Stimulated activated CD8-positive, alpha-beta memory T cell treated with anti-CD3 and anti-CD28 coated beads, Interleukin-2, amount 100 ng/mL, for 48 hours (primary cell): Measurements from ENCODE around the gene NELL1.

Experiments
- DNase-seq, 2 donors: peaks; one replicate each; pipeline ENCODE4 v3.0.0-alpha.2; 2020; ENCODE audit warnings: low read depth in 2 of 2

NELL1 gene

DNA sequence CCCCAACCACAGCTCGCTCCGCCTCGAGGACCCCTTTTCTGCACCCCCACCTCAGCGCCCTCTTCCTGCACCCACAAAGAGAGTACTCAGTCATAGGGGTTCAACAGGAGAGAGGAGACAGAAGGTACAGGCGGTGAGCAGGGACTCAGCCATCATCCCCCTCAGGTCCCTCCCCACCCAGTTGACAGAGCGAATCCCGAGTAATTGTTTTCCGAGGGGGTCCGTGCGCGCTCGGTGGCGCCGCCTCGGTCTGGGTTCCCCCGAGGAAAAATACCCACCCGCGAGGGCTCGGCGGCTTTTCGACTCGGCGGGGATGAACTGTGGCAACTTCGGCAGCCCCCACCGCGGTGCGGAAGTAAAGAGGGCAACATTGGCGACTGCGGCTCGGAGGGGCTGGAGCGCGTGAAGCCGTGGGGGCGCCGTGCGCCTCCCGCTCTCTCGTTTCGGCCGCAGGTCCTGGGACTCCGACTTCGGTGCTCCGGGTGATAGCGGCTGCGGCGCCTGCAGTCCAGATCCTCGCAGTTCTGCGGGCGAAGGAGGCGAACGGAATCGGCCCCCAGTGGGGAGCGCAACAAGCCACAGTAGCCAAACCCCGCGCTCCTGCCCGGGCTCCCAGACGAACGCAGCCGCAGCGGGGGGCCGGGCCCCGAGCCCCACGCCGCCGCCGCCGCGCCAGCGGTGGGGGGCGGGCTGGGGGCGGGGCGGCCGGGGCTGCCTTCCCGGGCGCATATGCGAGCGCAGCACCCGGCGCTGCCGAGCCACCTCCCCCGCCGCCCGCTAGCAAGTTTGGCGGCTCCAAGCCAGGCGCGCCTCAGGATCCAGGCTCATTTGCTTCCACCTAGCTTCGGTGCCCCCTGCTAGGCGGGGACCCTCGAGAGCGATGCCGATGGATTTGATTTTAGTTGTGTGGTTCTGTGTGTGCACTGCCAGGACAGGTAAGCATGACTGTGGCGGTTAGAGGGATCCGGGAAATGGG is at the start of gene NELL1:
Gene NELL1 (plus strand): TSS at position 743 of the 976 bp plus-strand sequence.
- DNase-seq, result no peak

DNA sequence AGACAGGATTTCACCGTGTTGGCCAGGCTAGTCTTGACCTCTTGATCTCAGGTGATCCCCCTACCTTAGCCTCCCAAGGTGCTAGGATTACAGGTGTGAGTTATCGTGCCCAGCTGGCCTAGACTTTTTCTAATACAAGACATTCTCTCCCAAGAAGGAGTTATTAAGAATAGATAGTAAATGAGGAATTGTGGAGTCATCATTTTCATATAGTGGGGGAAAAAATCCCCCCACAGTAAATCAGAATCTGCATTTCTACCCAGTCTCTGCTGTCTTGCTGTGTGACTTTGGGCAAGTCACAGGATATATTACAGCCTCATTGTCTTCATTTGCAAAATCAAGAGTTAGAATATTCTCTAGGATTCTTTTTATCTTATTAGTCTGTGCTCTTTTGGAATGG is 48.4 kb upstream of the NELL1 start:
- DNase-seq, result no peak

- no peak for DNase-seq
Measured at GRCh38 chr11:20621679-20622078, 47.7 kb upstream of the NELL1 start.

- no peak for DNase-seq
Measured at GRCh38 chr11:20623252-20623651, 46.1 kb upstream of the NELL1 start.

DNA sequence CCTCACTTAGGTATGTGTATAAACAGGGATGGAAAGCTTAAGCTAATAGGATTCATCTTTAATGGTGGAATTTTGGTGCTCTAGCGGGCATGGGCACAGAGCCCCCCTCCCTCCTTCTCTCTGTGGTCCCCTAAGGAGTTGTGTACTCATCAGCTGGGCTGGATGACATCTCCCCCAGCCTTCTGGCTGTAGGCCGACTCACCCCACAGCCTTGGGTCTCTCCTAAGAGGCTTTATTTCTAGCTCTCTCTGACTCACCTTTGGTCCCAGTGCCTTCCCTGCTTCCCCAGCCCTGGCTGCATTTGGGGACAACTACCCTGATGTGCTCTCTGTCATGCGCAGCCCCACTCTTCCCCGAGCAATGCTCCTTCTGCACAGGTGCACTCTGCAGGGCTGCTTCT is 43.1 kb upstream of the NELL1 start:
- no peak for DNase-seq

DNA sequence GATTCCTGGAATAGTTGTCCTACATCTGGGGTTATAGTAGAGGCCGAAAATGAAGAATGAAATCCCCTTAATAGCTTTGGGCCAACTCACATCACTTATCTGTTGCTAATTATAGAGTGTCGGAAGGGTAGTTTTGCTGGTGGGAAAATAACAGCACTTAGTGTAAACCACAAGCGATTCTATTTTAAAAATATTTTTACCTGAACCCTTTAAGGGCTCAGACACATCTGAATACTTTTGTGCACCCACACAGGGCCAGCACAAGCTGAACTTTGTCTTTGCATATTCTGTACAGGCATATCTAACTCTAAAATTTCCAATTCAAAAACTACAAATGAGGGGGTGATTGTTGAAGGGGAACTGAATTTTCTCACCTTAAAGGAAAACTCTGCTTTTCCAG is 42.4 kb upstream of the NELL1 start:
- no peak for DNase-seq

DNA sequence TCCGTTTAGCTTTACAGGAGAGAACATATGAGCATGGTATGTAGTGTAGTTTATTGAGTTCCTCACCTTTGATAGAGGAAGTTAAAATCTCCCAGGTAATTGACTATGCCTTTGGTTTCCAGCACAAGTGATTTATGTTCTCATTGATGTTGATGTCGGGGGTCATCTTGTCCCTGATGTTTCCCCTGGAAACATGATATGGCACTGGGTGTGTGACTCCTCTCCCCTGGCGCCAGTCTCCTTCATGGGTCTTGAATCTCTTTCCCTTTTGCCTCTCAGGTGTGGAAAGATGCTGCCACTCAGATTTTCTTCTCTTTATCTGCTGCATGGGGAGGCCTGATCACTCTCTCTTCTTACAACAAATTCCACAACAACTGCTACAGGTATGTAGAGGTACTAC is 41.7 kb upstream of the NELL1 start:
- DNase-seq, result no peak

GRCh38 chr11:20631519-20632168 is 37.7 kb upstream of the NELL1 start:
- DNase-seq, result no peak

GRCh38 chr11:20632169-20632532 is 37.2 kb upstream of the NELL1 start:
- DNase-seq, result no peak

- DNase-seq, result no peak
Measured at GRCh38 chr11:20634044-20634443, 35.3 kb upstream of the NELL1 start.

GRCh38 chr11:20634781-20635180 is 34.6 kb upstream of the NELL1 start:
- no peak for DNase-seq

- no peak for DNase-seq
Measured at GRCh38 chr11:20638074-20638473, 31.3 kb upstream of the NELL1 start.

GRCh38 chr11:20639688-20640087 is 29.7 kb upstream of the NELL1 start:
- DNase-seq, result no peak

DNA sequence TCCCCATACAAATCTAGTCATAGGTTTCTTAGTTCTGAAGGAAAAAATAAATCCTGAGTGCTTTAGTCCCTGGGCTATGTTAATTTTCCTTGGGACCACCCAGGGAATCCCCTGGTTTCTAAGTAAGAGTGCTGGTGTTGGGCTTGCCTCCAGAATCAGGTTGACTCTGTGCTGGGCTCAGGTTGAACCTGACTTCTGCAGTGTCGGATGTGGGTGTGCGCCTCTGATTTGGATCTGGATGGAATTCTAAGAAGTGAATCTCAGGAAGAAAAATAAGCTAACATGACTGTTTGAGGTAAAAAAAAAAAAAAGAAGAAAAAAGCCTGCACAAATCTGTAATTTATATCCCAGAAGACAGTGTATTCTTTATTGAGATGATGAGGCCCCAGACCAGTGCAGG is 29.0 kb upstream of the NELL1 start:
- no peak for DNase-seq

- DNase-seq, result no peak
Measured at GRCh38 chr11:20644360-20644759, 25.0 kb upstream of the NELL1 start.

DNA sequence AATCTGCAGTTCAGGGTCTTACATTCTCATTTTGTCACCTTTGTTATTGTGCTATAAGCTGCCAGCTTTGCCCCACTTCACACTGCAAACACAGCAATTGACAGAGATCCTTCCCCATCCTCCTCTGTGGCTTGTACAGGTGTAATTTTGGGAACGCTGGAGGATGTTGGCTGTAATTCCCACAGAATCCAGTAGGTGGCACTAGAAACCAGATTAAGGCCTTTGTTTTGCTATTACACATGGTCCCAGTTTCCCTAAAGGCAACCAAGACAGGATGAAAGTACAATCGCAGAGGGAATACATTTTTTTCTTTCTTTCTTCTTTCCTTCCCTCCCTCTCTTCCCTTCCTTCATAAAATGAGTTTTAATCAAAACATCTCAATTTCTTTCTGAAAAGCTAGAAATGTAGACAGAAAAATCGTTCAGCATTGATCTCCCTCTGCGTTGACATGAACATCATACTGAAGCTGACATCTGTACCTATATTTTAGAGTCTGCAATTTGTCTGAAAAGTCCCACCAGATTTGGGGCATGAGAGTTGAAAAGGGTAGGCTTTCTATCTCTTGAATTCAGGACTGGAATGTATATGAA is 21.3 kb upstream of the NELL1 start:
- DNase-seq, result no peak

DNA sequence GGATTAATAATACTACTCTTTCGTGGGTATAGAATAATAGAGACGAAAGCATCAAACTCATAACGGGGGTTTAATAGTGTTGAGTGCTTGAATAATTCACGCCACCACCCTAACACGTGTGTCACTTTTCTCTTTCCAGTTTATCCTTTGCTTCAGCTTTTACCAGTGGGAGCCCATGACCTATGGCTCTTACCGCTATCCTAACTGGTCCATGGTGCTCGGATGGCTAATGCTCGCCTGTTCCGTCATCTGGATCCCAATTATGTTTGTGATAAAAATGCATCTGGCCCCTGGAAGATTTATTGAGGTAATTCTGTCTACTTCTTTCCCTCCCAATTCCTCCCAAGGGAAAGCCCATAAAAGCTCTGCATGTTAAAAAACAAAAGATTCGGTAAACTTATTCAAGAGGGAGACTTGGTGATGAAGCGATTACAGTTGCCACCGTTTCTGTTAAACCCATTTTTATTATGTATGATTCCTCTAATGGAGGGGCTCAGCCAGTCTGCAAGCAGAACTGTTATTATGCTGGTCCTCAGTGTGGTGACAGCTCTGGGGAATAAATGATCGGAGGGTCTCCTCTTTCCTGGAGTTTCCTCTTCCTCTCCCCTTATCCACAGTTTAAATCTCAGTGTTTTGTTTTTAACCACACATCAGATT is 17.1 kb upstream of the NELL1 start:
- DNase-seq, result no peak

DNA sequence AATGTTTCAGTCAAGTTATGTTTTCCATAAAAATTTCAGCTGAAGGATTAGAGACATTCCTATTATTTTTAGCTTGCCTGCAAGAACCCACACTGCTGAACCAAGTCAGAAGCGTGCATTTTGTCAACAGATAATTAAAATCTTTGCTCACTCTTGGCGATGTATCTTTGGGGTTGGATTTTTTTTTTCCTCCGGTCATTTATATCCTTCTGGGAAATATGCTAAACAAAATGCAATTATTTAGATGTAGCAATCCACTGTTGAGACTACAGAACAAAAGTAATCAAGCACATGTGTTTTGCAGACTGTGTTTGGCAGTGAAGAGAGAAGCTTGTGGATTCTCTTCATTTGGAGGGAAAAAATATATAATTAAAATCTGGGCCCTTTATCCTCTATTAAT is 15.3 kb upstream of the NELL1 start:
- DNase-seq, result no peak

DNA sequence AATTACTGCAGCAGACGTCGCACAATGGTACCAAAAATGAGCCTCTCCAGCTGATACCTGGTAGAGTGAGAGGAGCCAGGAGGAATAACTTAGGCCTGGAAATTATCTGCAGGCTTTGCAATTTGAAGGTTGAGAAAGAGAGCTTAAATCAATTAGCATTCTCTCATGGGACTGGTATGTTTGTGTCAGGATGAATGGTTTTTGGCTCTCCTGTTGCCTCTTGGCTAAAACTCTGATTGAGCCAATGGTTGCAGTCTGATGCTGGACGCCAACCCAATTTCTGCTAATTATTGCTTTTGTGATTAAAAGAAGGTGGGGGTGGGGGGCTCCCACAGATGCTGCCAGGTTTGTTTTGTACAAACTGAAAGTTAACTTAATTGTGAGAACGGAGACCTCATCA is 12.5 kb upstream of the NELL1 start:
- DNase-seq, result no peak

DNA sequence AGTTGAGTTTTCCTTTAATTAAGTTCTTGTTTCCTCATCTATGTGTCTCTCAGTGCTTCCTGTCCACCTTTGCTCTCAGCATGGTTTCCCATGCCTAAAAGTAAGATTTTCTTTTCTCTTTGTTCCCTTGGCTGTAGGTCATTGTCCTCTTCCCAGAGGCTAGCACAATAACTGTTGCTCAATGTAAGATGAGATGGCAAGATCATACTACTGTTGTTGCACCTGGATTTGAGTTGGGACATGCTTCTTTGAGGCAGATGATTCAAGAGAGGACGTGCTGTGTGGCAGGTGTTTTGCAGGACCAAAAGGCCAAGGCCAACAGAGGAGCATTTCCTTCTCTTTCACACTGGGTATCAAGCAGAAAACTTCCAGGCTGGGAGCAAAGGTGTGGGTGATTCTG is 11.3 kb upstream of the NELL1 start:
- DNase-seq, result no peak

DNA sequence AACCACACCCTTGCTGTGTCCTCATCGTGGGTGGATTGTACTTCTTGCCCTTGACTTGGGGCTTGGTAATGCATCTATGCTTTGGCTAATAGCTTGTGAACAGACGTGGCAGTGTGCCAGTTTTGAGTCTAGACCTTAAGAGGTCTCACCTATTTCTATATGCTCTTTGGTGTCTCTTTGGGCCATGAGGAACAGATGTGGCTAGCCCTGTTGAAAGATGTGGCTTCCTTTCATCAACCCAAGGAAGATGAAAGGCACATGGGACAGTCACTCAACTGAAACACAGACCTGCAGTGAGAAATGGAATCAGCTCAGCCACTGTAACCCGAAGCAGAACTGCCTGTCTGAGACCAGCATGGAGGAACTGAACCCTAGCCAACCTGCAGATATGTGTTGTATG is 7.9 kb upstream of the NELL1 start:
- no peak for DNase-seq

GRCh38 chr11:20661850-20662249 is 7.5 kb upstream of the NELL1 start:
- DNase-seq, result no peak
